Measurements from ENCODE around the gene STAMBPL1.
"Not testable (repeated sequence)": the region's sequence is repeated elsewhere in the genome, so short reads cannot be mapped to it uniquely, and the experiment has no call there.

The STAMBPL1 gene

DNA sequence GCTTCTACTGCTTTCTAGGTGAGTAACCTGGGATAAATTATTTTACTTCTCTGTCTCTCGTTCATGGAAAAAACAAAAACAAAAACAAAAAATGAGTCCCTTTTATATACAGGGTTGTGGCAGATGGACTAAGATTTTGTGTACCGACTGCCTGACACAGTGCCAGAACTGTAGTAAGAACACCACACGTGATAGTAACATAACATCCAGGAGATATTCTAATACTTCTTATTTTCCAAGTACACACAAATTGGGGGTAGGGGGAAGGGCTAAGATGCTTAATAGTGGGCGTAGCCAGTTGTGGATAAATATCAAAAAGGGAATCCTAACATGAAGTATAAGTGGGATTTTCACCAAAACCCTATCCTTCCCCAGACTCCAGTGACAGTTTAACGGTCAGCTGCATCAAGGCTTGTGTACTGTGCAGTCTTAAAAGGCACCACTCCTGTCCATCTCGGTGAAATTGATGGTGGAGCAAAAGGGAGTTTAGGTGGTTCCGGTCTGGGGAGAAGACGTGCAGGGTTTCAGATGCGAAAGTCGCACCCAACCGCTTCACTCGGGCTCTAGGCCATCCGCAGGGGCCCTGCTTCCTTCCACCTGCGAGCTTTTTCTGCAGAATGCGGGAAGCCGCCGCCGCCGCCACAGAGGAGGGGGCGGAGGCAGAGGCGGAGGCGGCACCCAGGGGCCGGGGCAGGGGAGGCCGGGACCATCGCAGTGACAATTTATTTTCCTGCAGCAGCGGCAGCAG is at the start of gene STAMBPL1:
TSS of gene STAMBPL1 (plus strand) at position 712 of the 748 bp plus-strand sequence. CDS start 21,464 bp downstream, outside the sequence.
- DNase-seq = no peak

GRCh38 chr10:88830643-88831268 is 49.3 kb upstream of the STAMBPL1 start:
- no peak for DNase-seq

DNA sequence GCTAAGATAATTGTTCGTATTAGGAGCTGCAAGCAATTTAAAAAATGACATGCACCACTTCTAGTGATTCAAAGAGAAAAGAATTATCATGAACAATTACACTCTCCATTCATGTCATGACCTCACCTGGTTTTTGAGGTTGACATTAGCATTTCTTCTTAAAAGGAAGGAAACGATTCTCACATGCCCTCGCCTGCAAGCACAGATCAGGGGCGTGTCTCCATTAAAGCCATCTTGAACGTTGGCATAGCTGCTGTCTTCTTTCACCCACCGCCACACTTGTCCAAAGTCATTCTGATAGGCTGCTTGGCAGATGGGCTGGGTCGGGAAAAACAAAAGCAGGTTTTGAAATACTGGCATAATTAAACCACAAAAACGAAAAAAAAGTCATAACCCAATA is 48.3 kb upstream of the STAMBPL1 start:
- DNase-seq = no peak

GRCh38 chr10:88832376-88832775 is 47.7 kb upstream of the STAMBPL1 start:
- no peak for DNase-seq

DNA sequence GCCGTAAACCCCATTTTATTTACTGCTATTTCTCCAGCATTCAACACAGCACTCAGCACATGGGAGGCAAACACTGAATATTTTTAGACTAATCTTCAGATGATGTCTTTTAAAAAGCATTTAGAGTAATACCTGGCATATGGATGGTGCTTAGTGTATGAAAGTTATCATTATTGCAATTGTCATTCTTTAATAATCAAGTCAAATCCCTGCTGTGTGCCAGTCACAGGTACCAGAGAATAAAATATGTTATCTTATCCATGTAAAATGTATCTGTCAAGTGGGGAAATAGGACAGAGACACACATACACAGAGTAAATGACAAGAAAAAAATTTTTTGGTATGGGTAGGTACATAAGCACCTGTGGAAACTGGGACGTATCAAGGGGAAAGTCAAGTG is 46.9 kb upstream of the STAMBPL1 start:
- no peak for DNase-seq

DNA sequence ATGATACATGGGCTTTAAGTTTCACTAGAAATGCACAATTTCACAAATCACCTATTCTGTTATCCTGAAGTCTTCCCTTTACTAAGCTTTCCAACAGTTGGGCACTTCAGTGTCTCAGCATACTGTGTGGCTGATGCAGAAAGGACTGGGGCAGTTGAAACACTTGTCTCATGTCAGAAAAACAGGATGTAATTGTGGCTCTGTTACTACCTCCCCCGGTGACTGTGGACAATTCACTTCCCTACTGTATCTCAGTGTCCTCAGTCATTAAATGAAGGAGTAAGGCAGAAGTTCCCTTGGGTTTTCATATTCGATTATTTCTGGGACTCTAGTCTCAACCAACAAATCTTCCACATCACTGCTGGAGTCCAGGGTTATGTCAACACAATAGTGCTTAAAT is 46.3 kb upstream of the STAMBPL1 start:
- no peak for DNase-seq

DNA sequence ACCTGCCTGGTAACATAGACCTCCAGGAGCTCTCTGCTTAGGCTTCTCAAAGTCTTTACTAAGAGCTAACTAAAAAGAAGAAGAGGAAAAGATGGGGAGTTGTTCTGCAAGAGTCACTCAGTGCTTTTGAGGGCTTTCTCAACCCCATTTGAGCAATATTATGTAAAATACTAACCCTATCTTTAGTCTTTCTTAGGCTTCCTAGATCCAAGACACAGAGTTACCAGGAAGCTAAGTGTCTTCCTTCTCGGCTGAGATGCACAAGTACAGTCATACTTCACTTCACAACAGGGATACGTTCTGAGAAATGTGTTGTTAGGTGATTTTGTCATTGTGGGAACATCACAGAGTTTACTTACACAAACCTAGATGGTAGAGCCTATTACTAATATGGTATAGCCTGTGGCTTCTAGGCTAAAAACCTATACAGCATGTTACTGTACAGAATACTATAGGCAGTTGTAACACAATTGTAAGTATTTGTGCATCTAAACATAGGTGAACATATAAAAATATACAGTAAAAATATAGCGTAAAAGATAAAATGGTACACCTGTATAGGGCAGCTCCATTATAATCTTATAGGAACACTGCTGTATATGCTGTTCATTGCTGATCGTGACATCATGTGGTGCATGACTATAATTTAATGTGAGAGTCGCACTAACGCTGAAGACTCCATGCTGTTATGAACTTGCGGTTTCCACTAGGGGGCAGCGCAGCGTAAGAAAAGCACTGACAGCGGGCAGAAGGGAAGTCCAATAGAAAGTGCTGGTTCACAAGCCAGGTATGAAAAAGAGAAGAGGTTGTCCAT is 44.7 kb upstream of the STAMBPL1 start:
- peak; percentile 35 for DNase-seq

- DNase-seq = no peak
These were observed 44.2 kb upstream of the STAMBPL1 start for GRCh38 chr10:88835910-88836221.

GRCh38 chr10:88837632-88838031 is 42.4 kb upstream of the STAMBPL1 start:
- DNase-seq = not testable (repeated sequence)

GRCh38 chr10:88838766-88839350 is 41.2 kb upstream of the STAMBPL1 start:
- no peak for DNase-seq

DNA sequence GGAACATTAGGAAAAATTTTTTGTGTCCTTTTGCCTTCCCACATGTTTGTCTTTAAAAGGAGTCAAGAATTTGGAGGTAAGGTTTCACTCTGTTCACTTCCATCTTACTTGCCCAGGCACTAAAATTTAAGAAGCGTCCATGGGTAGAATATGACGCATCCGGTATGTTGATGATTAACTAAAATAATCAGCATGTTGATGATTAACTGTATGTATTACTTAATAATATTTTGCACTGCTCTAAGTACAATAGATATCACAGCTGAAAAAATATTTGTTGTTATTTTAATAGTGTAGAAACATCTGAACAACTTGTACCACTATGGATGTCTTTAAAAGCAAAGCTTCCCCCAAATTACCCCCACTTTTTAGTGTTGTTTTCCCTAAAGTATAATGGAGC is 39.9 kb upstream of the STAMBPL1 start:
- DNase-seq = no peak

DNA sequence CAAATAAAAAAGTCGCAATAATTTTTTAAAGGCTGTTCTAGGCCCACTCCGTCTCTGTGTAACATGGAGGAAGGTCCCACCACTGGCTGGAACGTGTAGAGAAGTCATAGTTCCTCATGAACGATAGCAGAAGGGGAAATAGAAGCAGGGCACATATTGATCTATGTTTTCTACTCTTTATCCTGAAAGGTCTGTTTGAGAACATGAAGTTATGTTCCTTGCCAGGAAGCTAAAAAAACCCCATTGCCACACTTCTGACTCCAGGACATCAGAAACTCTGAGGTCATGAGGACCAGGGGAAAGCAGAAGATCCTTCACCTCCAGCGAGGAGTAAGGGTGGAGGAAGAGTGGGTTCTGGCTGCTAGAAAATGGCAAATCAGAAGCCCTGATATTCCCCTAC is 39.2 kb upstream of the STAMBPL1 start:
- no peak for DNase-seq

DNA sequence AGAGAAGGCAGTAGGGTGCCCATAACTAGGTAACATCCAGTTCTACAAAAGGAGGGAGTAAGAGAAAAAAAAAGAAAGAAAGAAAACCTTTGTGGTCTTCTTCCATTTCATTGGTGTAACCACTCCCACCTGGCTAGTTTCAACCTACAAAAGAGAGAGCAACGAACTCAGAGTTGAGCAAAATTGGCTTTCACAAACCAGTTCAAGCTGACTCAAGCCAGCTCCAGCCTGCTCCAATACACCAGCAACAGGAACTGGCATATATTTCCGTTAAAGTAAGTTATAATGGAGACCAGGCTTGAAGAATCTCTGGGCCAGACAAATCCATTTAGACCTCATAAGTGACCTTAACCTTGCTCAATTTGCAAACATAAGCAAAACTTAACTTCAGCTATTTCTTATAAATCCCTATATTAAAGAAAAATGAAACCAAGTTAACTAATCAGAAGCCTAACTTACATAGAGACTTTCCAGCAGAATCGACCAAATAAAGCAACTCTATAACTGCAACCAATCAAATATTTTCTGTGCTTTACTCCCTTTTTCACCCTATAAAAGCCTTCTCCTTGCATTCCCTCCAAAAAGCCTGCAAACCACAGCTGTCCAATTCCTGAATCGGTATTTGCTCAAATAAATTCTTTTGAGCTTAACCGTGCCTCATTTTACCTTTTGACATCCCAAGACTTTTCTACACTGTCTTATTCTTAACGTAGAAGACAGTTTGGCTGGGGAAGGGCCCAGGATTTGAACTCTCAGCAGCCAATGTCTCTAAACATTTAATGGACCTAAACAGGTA is 38.5 kb upstream of the STAMBPL1 start:
- DNase-seq = no peak

DNA sequence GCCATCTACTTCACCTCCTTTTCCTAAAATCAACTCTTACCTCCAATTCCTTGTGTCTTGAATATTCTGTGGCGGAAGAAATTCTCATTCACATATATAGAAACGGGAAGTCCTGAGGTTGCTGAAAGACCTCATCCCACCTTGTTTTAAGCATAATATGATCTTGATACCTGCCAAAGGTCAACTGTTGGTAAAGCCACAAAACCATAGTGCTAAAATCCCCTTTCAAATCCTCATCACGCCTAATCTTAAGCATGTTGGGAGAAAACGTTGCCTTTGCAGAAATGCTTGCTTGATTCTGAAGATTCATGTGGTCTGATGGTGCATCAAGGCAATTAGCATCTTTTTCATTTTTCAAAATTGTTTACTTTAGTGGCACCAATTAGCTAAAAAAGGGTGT is 36.9 kb upstream of the STAMBPL1 start:
- DNase-seq = no peak

DNA sequence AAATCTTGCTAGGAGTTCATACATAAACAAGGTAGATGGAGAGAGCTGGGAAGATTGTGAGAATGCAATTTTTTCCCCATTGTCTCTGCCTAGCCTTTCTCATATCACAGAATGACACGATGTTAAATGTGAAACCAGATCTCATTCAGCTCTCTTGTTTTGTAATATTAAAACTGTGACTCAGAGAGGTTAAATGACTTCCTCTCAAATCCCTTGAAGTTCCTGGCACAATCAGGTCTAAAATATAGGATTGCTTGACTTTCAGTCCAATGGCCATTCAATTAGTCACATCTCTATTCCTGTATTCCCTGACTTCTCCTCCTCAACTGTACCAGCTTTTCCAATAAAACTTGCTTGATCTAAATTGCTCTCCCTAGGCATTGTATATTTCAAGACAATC is 31.5 kb upstream of the STAMBPL1 start:
- no peak for DNase-seq

DNA sequence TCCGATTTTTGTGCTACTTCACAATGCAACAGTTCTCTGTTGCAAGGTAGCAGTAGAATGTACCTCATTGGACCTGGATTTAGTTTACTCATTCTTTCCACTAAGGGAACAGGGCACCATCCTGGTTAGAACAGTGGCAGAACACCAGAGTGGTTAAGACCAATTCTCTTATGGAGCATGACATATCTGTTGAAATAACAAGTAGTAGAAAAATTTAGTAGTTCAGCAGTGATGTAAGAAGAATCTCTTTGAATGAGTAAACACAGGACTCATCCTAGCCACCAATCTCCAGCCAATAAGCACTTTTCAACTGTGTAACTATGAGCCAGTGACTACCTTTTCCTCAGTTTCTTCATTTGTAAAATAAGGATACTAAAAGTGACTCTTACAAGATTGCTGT is 30.8 kb upstream of the STAMBPL1 start:
- no peak for DNase-seq

DNA sequence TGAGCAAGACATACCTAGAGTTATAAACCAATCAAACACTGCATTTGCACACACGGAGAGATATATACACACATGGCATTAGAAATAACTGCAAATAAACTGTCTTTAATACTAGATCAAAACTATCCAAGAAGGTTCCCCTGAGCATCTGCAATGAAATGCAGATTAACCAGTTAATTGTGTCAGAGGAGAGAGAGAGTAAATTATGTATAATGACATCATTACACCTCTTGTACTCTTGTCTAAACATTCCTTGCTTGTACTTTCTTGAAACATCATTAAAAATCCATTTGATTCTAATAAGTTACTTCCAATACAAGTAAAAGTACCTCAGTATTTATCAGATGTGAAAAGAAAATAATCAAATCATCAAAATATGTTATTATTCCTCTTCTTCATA is 29.3 kb upstream of the STAMBPL1 start:
- DNase-seq = no peak

DNA sequence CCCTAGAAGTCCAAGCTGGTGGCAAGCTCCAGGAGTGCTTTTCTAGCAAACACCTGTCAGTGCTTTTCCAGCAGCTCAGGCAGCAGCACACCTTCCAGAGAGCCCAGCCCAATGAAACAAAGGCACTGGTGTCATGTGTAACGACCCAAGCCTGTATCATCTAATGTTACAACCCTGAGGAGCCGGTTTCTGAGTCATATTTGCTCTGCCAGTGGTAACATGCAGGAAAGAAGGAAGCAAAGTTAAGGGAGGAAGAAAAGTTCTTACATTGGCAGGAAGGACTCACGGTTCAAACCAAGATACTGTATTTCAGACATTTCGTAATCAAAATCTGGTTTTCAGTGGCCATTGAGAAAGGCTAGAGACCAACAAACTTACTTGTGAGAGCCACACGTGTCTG is 28.3 kb upstream of the STAMBPL1 start, which contains the start of gene ANKRD22:
TSS of gene ANKRD22 (minus strand) at position 139 of the 400 bp plus-strand sequence. CDS start 237 bp downstream, outside the sequence.
- DNase-seq = no peak

- DNase-seq = no peak
These were observed 27.7 kb upstream of the STAMBPL1 start for GRCh38 chr10:88852327-88852726.

DNA sequence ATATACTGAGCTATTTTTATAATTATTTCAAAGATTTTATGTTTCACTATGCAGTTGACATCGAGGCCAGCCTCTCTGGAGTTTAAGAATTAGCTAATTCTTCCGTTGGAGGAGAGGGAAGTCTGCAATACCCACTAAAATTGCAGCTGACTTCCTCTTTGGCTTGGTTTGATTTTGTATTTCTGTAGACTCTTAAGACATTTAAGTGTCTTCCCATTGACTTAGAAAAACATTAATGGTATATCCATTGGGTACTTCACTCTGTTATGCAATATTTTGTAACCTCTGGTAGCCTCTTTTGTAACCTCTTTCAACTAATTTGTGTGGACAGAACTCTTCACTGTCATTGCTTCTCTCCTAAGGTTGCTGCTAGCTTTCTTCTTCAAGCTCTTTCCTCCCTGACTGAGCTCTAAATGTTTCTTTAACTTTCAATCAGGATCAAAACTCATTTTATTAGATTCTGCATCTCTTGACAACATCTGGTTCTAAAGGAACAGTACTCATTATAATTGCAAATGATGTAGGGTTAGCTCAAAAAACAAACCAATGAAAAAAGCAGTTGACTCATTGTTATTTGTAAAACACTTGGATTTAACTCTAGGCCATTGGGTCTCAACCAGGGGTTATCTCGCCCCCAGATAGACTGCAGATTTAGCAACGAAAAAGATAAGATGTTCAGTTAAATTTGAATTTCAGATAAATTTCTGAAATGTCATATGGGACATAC is 26.7 kb upstream of the STAMBPL1 start:
- no peak for DNase-seq

DNA sequence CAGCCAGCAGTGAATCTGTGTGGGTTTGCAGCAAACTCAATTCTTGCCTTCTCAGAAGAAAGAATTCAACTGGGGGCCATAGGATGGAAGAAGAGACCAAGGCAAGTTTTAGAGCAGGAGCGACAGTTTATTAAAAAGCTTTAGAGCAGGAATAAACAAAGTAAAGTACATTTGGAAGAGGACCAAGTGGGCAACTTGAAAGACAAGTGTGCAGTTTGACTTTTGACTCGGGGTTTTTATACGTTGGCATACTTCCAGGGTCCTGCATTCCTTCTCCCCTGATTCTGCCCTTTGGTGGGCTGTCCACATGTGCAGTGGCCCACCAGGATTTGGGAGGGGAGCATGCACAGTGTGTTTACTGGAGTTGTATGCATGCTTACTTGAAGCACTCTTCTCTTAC is 25.4 kb upstream of the STAMBPL1 start:
- no peak for DNase-seq

DNA sequence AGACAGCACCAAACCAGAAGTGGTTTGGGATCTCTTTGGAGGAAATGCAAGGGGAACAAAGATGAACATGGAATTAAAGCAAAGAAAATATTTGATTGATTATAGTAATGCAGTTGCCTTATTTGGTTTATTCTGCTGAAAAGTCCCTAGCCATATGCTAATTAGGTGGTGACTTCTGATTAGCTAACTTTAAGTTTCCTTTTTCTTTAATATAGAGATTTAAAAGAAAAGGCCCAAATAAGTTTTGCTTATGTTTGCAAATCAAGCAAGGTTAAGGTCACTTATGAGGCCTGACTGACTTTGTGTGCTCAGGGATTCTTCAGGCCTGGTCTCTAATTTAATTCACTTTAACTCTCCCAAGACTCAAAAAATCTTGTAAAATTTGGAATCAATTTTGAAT is 22.2 kb upstream of the STAMBPL1 start:
- DNase-seq = no peak

All from NCI-H187 treated with DMSO at 0.1 percent for 48 hours (cell line).